Suprapubic skin (tissue), 3 donors: Measurements from ENCODE around the gene TIGD6.

ENCODE experiments used
- POLR2A ChIP-seq, 2 donors: fragments of 450-650 bp; IDR thresholded peaks; one replicate each; pipeline ENCODE4 v1.6.1; 2017; ENCODE audit warnings: antibody characterized with exemption in 2 of 2, mild to moderate bottlenecking in 2 of 2, moderate library complexity in 2 of 2
- TF ChIP-seq, protein P1 (sequence below), 2 donors: fragments of 200-600 bp in 1 of 2; fragments of 450-650 bp in 1 of 2; sonication (generic) in 1 of 2; IDR thresholded peaks; one replicate each; pipeline ENCODE4 v1.5.1; 2016 to 2019; ENCODE audit warnings: antibody characterized with exemption in 2 of 2, mild to moderate bottlenecking in 1 of 2, moderate library complexity in 1 of 2

DNA sequence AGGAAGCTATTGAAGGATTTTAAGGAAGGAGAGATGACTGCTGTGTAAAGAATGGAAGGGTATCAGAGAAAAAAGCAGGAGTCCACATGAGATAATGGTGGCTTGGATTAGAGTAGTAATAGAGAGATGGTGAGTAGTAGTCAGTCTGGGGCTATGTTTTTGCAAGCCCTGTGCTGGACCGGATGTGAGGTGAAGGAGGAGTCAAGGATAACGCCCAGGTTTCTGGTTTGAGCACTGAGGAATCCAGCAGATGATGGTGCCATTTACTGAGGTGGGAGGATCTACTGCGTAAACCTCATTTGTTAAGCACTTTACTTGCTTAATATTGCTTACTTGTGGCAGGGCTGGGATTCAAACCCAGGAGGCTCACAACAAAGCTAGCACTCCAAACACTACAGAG lies 1.1 kb downstream of the TIGD6 start:
- TF ChIP-seq, protein P1, sequence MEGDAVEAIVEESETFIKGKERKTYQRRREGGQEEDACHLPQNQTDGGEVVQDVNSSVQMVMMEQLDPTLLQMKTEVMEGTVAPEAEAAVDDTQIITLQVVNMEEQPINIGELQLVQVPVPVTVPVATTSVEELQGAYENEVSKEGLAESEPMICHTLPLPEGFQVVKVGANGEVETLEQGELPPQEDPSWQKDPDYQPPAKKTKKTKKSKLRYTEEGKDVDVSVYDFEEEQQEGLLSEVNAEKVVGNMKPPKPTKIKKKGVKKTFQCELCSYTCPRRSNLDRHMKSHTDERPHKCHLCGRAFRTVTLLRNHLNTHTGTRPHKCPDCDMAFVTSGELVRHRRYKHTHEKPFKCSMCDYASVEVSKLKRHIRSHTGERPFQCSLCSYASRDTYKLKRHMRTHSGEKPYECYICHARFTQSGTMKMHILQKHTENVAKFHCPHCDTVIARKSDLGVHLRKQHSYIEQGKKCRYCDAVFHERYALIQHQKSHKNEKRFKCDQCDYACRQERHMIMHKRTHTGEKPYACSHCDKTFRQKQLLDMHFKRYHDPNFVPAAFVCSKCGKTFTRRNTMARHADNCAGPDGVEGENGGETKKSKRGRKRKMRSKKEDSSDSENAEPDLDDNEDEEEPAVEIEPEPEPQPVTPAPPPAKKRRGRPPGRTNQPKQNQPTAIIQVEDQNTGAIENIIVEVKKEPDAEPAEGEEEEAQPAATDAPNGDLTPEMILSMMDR (IDR thresholded peaks at IDR 0.05), result no peak
- no peak for TF ChIP-seq POLR2A (IDR thresholded peaks at IDR 0.05)
